ENCODE results near the gene SRP19.
"Not testable (repeated sequence)": the region's sequence is repeated elsewhere in the genome, so short reads cannot be mapped to it uniquely, and the experiment has no call there.

SRP19 gene

DNA sequence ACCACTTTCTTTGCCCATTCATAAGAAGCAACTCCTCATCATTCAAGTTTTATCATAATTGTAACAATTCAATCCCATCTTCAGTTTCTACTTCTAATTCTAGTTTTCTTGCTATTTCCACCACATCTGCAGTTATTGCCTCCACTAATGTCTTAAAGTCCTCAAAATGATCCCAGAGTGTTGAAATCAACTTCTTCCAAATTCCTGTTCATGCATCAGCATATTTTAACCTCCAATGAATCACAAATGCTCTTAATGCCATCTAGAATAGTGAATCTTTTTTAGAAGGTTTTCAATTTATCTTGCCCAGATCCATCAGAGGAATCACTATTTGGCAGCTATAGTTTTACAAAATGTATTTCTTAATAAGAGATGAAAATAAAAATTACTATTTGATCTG lies 3.2 kb upstream of the SRP19 start:
- Mint-ChIP-seq H3K36me3 (ENCODE audit: low read depth) (peaks cover 15% of the 10 kb centered on the region), H3K27me3 (ENCODE audit: low read depth) (peaks cover 42% of the 10 kb centered on the region), H3K9me3 (peaks cover 10% of the 10 kb centered on the region), H3K4me3 (no peak overlapping the region), H3K4me1 (ENCODE audit: low read depth) (peaks cover 17% of the 10 kb centered on the region), H3K27ac (no peak overlapping the region)

DNA sequence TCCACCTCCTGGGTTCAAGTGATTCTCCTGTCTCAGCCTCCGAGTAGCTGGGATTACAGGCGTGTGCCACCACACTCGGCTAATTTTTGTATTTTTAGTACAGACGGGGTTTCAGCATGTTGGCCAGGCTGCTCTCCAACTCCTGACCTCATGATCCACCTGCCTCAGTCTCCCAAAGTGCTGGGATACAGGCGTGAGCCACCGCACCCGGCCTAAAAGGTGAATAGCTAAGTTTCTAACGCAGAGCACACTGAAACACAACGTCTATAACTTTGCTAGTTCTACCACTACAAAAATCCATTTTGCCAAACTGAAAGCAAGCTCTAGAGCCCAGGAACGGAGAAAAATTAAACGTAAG lies 537 bp upstream of the SRP19 start:
- Mint-ChIP-seq H3K4me3 (peak overlapping the region; percentile 95), H3K27me3 (ENCODE audit: low read depth) (peaks cover 20% of the 10 kb centered on the region), H3K4me1 (ENCODE audit: low read depth) (peaks cover 31% of the 10 kb centered on the region), H3K36me3 (ENCODE audit: low read depth) (peaks cover 29% of the 10 kb centered on the region), H3K27ac (peak overlapping the region; percentile 97)
- H3K9me3 Mint-ChIP-seq = not testable (repeated sequence)

DNA sequence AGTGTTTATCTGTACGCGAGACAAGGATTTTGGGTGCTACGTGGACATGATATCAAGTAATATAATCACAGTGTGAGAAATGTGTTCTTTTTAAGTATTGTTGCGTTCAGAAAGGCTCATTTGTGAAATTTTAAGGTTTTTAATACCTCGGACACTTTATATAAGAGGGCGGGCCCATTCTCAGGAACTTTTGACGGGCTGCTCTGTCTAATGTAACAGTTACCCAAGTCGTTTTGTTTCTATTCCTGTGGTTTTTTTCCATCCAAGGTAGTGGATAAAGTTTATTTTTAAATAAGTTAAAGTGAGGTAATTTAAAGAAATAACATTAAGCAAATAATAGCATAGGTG lies 525 bp downstream of the SRP19 start:
- Mint-ChIP-seq H3K4me1 (ENCODE audit: low read depth) (peaks cover 32% of the 10 kb centered on the region), H3K36me3 (ENCODE audit: low read depth) (peaks cover 34% of the 10 kb centered on the region), H3K4me3 (peak overlapping the region; percentile 95), H3K9me3 (peaks cover 4% of the 10 kb centered on the region), H3K27me3 (ENCODE audit: low read depth) (peaks cover 9% of the 10 kb centered on the region), H3K27ac (peak overlapping the region; percentile 97)

DNA sequence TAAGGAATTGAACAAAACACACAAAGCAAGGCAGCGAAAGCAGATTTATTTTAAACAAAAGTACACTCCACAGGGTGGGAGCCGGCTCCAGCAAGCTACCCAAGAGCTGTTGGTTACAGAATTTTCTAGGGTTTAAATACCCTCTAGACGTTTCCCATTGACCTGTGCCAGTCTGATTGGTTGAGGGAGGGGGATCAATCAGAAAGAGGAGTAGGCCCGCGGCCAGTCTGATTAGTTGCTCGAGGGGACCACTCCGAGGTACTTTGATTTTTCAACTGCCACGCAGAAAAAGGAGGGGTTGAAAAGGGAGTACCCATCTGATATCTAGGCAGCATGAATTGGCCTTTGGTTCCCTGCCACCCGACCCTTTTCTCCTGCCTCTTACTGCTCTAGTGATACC lies 998 bp downstream of the SRP19 start:
- Mint-ChIP-seq H3K36me3 (ENCODE audit: low read depth) (peaks cover 39% of the 10 kb centered on the region), H3K4me1 (ENCODE audit: low read depth) (peaks cover 37% of the 10 kb centered on the region), H3K27ac (peak overlapping the region; percentile 49), H3K27me3 (ENCODE audit: low read depth) (peaks cover 7% of the 10 kb centered on the region), H3K4me3 (peak overlapping the region; percentile 95), H3K9me3 (peaks cover 4% of the 10 kb centered on the region)

DNA sequence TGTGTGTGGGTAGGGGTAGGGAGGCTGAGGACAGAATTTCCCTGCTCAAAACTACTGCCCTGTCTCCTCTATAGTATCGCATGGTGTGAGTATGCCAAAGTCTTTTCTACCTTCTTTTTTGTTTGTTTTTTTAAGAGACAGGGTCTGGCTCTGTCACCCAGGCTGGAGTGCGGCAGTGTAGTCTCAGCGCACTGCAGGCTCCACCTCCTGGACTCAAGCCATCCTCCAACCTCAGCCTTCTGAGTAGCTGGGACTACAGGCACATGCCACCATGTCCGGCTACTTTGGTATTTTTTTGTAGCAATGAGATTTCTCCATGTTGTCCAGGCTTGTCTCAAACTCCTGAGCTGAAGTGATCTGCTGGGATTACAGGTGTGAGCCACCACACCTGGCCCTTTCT lies 2.5 kb downstream of the SRP19 start:
- Mint-ChIP-seq H3K27me3 (ENCODE audit: low read depth) (no peaks in the 10 kb centered on the region), H3K27ac (peak overlapping the region; percentile 36), H3K4me1 (ENCODE audit: low read depth) (peaks cover 40% of the 10 kb centered on the region), H3K9me3 (peaks cover 4% of the 10 kb centered on the region), H3K36me3 (ENCODE audit: low read depth) (peaks cover 47% of the 10 kb centered on the region), H3K4me3 (peak overlapping the region; percentile 95)

DNA sequence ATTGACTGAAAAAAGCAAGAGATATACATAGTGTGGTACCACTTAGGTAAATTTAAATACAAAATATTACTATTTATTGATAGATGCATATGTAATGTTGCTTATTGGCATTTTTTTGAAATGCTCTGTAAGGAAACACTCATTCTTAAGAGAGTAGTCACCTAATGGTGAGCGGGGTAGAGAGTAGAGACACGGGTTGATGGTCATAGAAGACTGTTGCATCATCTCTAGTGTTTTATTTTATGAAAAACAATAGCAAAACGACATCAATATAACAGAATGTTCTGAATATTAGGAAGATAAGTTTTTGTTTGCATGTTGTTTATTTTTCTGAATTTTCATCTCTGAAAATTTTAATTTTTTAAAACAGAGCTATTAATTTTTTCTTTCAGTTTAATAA lies 4.0 kb downstream of the SRP19 start:
- Mint-ChIP-seq H3K27ac (no peak overlapping the region), H3K27me3 (ENCODE audit: low read depth) (no peaks in the 10 kb centered on the region), H3K9me3 (no peaks in the 10 kb centered on the region), H3K4me1 (ENCODE audit: low read depth) (peaks cover 50% of the 10 kb centered on the region), H3K36me3 (ENCODE audit: low read depth) (peaks cover 55% of the 10 kb centered on the region), H3K4me3 (no peak overlapping the region)

DNA sequence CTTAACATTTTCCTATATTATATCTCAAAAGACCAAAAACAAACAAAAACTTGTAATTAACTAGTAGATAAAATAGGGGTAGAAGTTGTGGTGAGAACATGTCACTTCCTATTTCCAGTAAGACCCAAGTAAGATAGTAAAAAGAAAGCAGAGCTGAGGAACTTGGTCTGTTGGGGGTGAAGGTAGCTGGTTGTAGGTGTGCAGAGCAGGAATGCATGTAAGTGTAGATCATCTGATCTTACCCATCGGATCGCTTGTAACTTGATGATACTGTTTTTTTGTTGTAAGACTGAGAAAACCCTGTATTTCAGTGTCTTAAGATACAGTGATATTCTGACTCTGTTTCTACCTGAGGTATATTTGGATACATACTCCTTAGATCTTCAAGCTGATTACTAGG lies 5.7 kb downstream of the SRP19 start:
- Mint-ChIP-seq H3K27ac (peak overlapping the region; percentile 63), H3K4me3 (no peak overlapping the region), H3K9me3 (no peaks in the 10 kb centered on the region), H3K36me3 (ENCODE audit: low read depth) (peaks cover 51% of the 10 kb centered on the region), H3K4me1 (ENCODE audit: low read depth) (peaks cover 51% of the 10 kb centered on the region), H3K27me3 (ENCODE audit: low read depth) (no peaks in the 10 kb centered on the region)

DNA sequence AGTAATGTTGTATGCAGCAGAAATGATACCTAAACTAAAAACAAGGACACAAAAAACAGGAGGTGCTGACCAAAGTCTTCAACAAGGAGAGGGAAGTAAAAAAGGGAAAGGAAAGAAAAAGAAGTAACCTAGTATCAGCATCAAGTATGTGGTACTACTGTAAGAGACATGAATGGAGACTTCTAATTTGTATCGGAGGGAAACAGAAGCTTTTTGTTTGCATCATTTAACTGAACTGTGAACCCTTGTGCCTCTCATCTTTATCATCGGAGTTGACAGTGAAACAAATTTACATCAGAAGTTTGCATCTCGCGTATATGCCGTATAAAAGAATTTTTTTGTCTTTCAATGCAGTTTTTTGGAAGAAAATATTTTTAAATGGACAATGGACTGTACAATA lies 6.3 kb downstream of the SRP19 start:
- Mint-ChIP-seq H3K27me3 (ENCODE audit: low read depth) (no peaks in the 10 kb centered on the region), H3K36me3 (ENCODE audit: low read depth) (peaks cover 49% of the 10 kb centered on the region), H3K9me3 (no peaks in the 10 kb centered on the region), H3K4me3 (no peak overlapping the region), H3K27ac (no peak overlapping the region), H3K4me1 (ENCODE audit: low read depth) (peaks cover 46% of the 10 kb centered on the region)

DNA sequence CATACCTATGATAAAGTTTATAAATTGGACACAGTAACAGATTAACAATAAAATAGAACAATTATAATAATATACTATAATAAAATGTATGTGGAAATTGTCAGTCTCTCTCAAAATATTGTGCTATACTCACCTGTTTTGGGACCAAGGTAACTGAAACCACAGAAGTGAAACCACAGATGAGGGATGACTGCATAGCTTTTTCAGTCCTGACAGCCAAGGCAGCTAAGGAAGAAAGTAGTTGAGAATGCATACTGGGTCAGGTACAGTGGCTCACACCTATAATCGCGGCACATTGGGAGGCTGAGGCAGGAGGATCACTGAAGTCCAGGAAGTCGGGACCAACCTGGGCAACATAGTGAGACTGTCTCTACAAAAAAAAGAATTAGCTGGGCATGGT lies 8.9 kb downstream of the SRP19 start:
- Mint-ChIP-seq H3K27me3 (ENCODE audit: low read depth) (no peaks in the 10 kb centered on the region), H3K9me3 (no peaks in the 10 kb centered on the region), H3K4me3 (no peak overlapping the region), H3K36me3 (ENCODE audit: low read depth) (peaks cover 49% of the 10 kb centered on the region), H3K27ac (peak overlapping the region; percentile 59), H3K4me1 (ENCODE audit: low read depth) (peaks cover 45% of the 10 kb centered on the region)

DNA sequence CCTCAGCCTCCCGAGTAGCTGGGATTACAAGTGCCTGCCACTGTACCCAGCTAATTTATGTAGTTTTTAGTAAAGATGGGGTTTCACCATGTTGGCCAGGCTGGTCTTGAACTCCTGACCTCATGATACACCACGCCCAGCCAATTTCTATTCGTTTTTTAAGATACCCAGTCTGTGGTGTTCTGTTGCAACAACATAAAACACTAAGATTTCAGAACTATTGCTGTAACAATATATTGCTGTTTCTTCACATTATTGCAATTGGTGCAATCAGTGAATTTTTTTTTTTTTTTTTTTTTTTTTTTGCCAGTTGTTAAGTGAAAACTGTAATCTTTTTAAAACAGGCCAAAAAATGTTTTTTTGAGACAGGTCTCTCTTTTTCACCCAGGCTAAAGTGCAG lies 9.9 kb downstream of the SRP19 start:
- Mint-ChIP-seq H3K4me3 (no peak overlapping the region), H3K9me3 (no peaks in the 10 kb centered on the region), H3K4me1 (ENCODE audit: low read depth) (peaks cover 45% of the 10 kb centered on the region), H3K27me3 (ENCODE audit: low read depth) (no peaks in the 10 kb centered on the region), H3K27ac (no peak overlapping the region), H3K36me3 (ENCODE audit: low read depth) (peaks cover 51% of the 10 kb centered on the region)

DNA sequence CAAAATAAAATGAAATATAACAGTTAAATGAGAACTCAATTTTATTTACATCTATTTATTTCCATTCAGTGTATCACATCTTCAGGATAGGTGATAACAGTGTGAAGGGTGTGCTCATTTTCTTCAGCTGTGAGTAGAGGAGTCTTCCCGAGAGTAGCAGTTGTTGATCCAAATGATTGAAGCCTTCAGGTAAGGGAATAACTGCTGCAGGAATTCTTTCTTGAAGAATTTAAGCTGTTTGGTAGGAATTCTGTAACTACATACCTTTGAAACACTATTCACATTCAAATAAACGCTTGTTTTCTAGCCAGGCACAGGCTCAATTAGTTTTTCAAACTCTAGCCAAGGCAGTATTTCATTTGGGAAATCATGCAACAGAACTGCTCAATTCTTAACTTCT lies 15.3 kb downstream of the SRP19 start:
- H3K4me1 Mint-ChIP-seq (ENCODE audit: low read depth) = peaks cover 45% of the 10 kb centered on the region
- no peak overlapping the region for H3K4me3 Mint-ChIP-seq
- no peak overlapping the region for H3K27ac Mint-ChIP-seq
- H3K36me3 Mint-ChIP-seq (ENCODE audit: low read depth) = peaks cover 50% of the 10 kb centered on the region
- no peaks in the 10 kb centered on the region for H3K9me3 Mint-ChIP-seq
- H3K27me3 Mint-ChIP-seq (ENCODE audit: low read depth) = no peaks in the 10 kb centered on the region

DNA sequence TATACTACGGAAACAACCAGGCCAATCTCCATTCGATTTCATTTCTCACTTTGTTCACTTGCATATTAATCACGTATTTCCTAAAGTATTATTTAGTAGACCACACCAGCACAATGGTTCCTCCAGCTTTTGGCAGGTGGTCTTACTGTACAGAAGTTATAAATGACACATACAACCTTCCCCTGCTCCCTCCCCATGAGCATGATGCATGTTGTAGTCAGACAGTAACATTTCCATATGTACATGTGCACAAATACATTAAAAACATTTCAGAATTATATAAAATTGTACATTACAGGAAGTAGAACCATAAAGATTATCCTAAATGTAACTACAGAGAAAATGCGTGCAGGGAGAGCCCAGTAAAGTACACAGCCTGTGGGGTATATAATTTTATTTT lies 17.0 kb downstream of the SRP19 start:
- Mint-ChIP-seq H3K27ac (peak overlapping the region; percentile 71), H3K9me3 (no peaks in the 10 kb centered on the region), H3K4me3 (peak overlapping the region; percentile 7), H3K36me3 (ENCODE audit: low read depth) (peaks cover 48% of the 10 kb centered on the region), H3K27me3 (ENCODE audit: low read depth) (no peaks in the 10 kb centered on the region), H3K4me1 (ENCODE audit: low read depth) (peaks cover 40% of the 10 kb centered on the region)

DNA sequence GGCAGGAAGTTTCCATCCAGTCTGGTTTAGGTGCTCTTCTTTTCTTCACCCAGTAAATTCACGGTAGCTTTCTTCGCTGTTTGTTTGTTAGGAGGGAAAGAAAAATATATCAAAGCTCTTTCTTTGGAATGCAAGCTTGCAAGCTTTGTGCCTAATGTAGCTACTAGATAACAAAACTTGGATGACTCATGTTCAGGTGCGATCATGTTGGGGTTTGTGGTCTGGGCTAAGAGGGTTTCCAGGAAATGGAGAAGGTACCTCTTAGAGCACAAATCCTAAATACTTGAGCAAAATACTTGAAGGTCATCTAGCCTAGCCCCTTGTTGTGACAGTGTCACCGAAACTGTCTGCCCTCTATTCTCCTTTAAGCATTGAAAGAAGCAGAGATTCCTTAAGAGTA lies 17.7 kb downstream of the SRP19 start:
- peak overlapping the region; percentile 60 for H3K4me3 Mint-ChIP-seq

DNA sequence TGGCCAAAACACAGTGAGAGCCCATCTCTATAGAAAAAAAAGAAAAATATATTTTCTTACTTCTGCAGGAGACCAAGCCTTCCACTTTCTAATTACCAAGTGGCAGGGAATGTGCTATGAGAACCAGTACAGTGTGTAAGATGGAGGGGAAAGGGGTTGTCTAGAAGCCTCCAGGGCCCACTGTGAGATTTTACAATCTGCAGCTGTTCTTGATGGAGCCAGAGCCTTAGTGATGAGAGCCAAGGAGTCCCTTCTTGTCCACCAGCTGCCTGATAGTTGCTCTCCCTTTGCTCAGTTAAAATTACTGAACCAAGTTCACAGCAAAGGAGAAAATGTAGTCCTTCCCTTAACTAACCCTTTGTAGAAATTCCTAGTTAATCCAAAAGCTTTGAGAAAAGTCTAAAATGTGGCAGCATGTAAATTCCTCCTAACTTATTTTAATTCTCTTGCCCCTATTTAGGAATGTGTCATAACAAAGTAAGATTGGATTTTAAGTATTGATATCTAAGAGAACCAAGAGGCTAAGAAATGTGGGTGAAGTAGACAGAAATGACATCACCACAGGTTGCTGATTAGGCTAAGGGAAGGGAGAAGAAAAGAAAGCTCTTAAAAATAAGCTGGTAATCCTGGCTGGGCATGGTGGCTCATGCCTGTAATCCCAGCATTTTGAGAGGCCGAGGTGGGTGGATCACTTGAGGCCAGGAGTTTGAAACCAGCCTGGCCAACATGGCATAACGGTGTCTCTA lies 19.3 kb downstream of the SRP19 start:
- Mint-ChIP-seq H3K9me3 (no peaks in the 10 kb centered on the region), H3K4me1 (ENCODE audit: low read depth) (peaks cover 28% of the 10 kb centered on the region), H3K4me3 (no peak overlapping the region), H3K27ac (peak overlapping the region; percentile 78), H3K36me3 (ENCODE audit: low read depth) (peaks cover 30% of the 10 kb centered on the region), H3K27me3 (ENCODE audit: low read depth) (no peaks in the 10 kb centered on the region)

More for the DNA sequence above, 17.7 kb downstream of the SRP19 start:
- H3K36me3 Mint-ChIP-seq (ENCODE audit: low read depth) = peaks cover 45% of the 10 kb centered on the region
- H3K27me3 Mint-ChIP-seq (ENCODE audit: low read depth) = no peaks in the 10 kb centered on the region
- peaks cover 36% of the 10 kb centered on the region for H3K4me1 Mint-ChIP-seq (ENCODE audit: low read depth)
- H3K9me3 Mint-ChIP-seq = no peaks in the 10 kb centered on the region
- H3K27ac Mint-ChIP-seq = peak overlapping the region; percentile 77

DNA sequence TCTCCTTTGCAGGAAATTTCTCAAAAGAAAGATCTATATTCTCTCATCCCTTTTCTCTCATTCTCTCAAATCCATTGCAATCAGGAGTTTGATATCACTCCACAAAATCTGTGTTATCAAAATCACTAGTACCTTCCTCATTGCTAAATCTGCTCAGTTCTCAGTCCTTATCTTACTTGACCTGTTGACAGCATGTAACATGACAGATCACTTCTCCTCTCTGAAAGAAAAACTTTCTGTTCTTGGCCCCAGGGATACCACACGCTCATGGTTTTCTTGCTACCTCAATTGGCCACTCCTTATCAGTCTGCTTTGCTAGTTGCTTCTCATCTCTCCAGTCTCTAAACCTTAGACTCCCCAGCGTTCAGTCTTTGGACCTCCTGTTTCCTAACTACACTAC lies 22.1 kb downstream of the SRP19 start:
- peaks cover 40% of the 10 kb centered on the region for H3K36me3 Mint-ChIP-seq (ENCODE audit: low read depth)
- no peaks in the 10 kb centered on the region for H3K9me3 Mint-ChIP-seq
- H3K4me3 Mint-ChIP-seq = no peak overlapping the region
- H3K4me1 Mint-ChIP-seq (ENCODE audit: low read depth) = peaks cover 38% of the 10 kb centered on the region
- H3K27ac Mint-ChIP-seq = no peak overlapping the region
- no peaks in the 10 kb centered on the region for H3K27me3 Mint-ChIP-seq (ENCODE audit: low read depth)

DNA sequence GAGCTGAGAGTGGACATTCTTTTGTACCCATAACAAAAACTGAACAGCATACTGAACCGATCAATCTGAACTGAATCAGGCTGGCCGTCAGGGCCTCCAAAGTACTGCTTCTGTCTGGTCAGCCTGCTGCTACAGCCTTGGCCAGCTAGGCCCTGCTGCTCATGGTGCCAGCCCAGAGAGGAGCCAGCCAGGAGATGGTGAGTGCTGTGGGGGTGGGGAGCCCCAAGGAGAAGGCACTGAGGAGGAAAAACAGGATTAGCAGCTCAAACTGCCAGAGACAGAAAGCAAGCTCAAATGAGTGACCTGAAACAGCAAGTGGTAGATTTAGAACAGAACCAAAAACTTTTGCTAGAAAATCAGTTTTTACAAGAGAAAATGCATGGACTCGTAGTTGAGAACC lies 23.9 kb downstream of the SRP19 start:
- peaks cover 34% of the 10 kb centered on the region for H3K4me1 Mint-ChIP-seq (ENCODE audit: low read depth)
- H3K27ac Mint-ChIP-seq = no peak overlapping the region

More for the DNA sequence above, 23.9 kb downstream of the SRP19 start:
- Mint-ChIP-seq H3K27me3 (ENCODE audit: low read depth) (no peaks in the 10 kb centered on the region), H3K4me3 (no peak overlapping the region), H3K36me3 (ENCODE audit: low read depth) (peaks cover 44% of the 10 kb centered on the region), H3K9me3 (no peaks in the 10 kb centered on the region)
